Endodermal cell (in vitro differentiated cells): ENCODE data around the gene PRPF19. TPM values are rescaled to one million over a fixed set of nuclear protein-coding genes. Genes with fewer than 3 reads are reported as not detected.
A peak's percentile ranks its signal among the peaks of the same experiment; 100 is the strongest.

Experiments used
- DNase-seq: peaks from one replicate; pipeline ENCODE4 v3.0.0-alpha.2; 2017
- H3K27ac ChIP-seq: 2 replicates; pipeline ENCODE4 v1.5.1; 2013; ENCODE audit warnings: mild to moderate bottlenecking, low read depth, low read length, moderate library complexity
- H3K27me3 ChIP-seq: 2 replicates; pipeline ENCODE4 v1.6.1; 2013; ENCODE audit warnings: mild to moderate bottlenecking, low read length, moderate library complexity; ENCODE audit not compliant: insufficient read depth, control insufficient read depth, poor library complexity, severe bottlenecking
- H3K36me3 ChIP-seq: 2 replicates; pipeline ENCODE4 v1.7.0; 2013; ENCODE audit warnings: mild to moderate bottlenecking, low read length, moderate library complexity; ENCODE audit not compliant: control insufficient read depth, insufficient read depth
- H3K4me1 ChIP-seq: one replicate; pipeline ENCODE4 v1.7.0; 2013; ENCODE audit warnings: low read length; ENCODE audit not compliant: control insufficient read depth, insufficient read depth
- H3K4me3 ChIP-seq: 2 replicates; pipeline ENCODE4 v1.5.1; 2013; ENCODE audit warnings: mild to moderate bottlenecking, low read length, moderate library complexity
- H3K9ac ChIP-seq: 2 replicates; pipeline ENCODE4 v1.6.1; 2013; ENCODE audit warnings: mild to moderate bottlenecking, low read length, moderate library complexity; ENCODE audit not compliant: poor library complexity, severe bottlenecking; ENCODE audit errors: extremely low read depth
- H3K9me3 ChIP-seq: 2 replicates; pipeline ENCODE4 v1.6.1; 2013; ENCODE audit warnings: mild to moderate bottlenecking, low read length, moderate library complexity; ENCODE audit not compliant: control insufficient read depth
- H3K27ac Mint-ChIP-seq: 2 replicates; pipeline ENCODE4 v1.8.0; 2020; ENCODE audit warnings: mixed read lengths
- H3K27me3 Mint-ChIP-seq: 2 replicates; pipeline ENCODE4 v1.8.0; 2021; ENCODE audit warnings: mild to moderate bottlenecking, mixed read lengths; ENCODE audit not compliant: insufficient read depth
- H3K36me3 Mint-ChIP-seq: 2 replicates; pipeline ENCODE4 v1.8.0; 2020; ENCODE audit warnings: low read depth, mixed read lengths
- H3K4me1 Mint-ChIP-seq: 2 replicates; pipeline ENCODE4 v1.8.0; 2020; ENCODE audit warnings: mixed read lengths
- H3K4me3 Mint-ChIP-seq: 2 replicates; pipeline ENCODE4 v1.8.0; 2020; ENCODE audit warnings: mild to moderate bottlenecking, moderate library complexity, mixed read lengths
- H3K9me3 Mint-ChIP-seq: 2 replicates; pipeline ENCODE4 v1.8.0; 2020; ENCODE audit warnings: mild to moderate bottlenecking, mixed read lengths
- WGBS, 2 experiments: methylation state at CpG; one replicate each; pipeline versions ENCODE4 v1.1.5 to v1.1.7; 2013; ENCODE audit warnings: missing lambda C conversion rate in 2 of 2, mixed read lengths in 1 of 2; ENCODE audit not compliant: insufficient coverage in 1 of 2, insufficient read length in 1 of 2; 5-methylcytosine and 5-hydroxymethylcytosine counted together
- total RNA-seq, 2 donors: library from RNA; stranded (reverse); fragmentation: NEBNext Ultra II Directional in 1 of 2; extraction: Animal tissue kit (Norgen Biotek cat#: 25700) in 1 of 2; gene quantifications; 2 replicates in 1 of 2; 3 replicates in 1 of 2; pipeline ENCODE4 v1.2.1, GENCODE V29; 2021
- TF ChIP-seq, protein P1 (sequence below): fragments of 200-600 bp; sonication (generic); conservative IDR thresholded peaks from 2 replicates; pipeline ENCODE4 v1.5.0; 2021; ENCODE audit warnings: antibody characterized with exemption, mild to moderate bottlenecking

PRPF19 gene
- total RNA-seq, 2 donors from 2014 or later = 106 to 109 TPM

GRCh38 chr11:60902625-60903024 is 3.8 kb downstream of the PRPF19 start:
- TF ChIP-seq, protein P1, sequence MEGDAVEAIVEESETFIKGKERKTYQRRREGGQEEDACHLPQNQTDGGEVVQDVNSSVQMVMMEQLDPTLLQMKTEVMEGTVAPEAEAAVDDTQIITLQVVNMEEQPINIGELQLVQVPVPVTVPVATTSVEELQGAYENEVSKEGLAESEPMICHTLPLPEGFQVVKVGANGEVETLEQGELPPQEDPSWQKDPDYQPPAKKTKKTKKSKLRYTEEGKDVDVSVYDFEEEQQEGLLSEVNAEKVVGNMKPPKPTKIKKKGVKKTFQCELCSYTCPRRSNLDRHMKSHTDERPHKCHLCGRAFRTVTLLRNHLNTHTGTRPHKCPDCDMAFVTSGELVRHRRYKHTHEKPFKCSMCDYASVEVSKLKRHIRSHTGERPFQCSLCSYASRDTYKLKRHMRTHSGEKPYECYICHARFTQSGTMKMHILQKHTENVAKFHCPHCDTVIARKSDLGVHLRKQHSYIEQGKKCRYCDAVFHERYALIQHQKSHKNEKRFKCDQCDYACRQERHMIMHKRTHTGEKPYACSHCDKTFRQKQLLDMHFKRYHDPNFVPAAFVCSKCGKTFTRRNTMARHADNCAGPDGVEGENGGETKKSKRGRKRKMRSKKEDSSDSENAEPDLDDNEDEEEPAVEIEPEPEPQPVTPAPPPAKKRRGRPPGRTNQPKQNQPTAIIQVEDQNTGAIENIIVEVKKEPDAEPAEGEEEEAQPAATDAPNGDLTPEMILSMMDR = no peak
- no peak overlapping the region for H3K4me3 ChIP-seq
- peaks cover 41% of the 10 kb centered on the region for H3K36me3 Mint-ChIP-seq
- peaks cover under 1% of the 10 kb centered on the region for H3K27me3 Mint-ChIP-seq
- peaks cover 14% of the 10 kb centered on the region for H3K4me1 Mint-ChIP-seq
- no peak overlapping the region for H3K27ac ChIP-seq
- peaks cover 59% of the 10 kb centered on the region for H3K36me3 ChIP-seq
- no peaks in the 10 kb centered on the region for H3K9me3 ChIP-seq
- no peak overlapping the region for H3K27ac Mint-ChIP-seq
- peak; percentile 26 for DNase-seq
- H3K9me3 Mint-ChIP-seq = no peaks in the 10 kb centered on the region
- 85 to 96% methylated on average over 4 to 11 of the region's 11 CpGs for WGBS, 2 experiments
- H3K4me3 Mint-ChIP-seq = no peak overlapping the region
- H3K27me3 ChIP-seq = no peaks in the 10 kb centered on the region
- H3K9ac ChIP-seq = no peak overlapping the region
- peaks cover 6% of the 10 kb centered on the region for H3K4me1 ChIP-seq

GRCh38 chr11:60900673-60901404 is 5.5 kb downstream of the PRPF19 start:
- no peaks in the 10 kb centered on the region for H3K27me3 ChIP-seq
- Mint-ChIP-seq H3K36me3 (peaks cover 56% of the 10 kb centered on the region), H3K4me3 (no peak overlapping the region), H3K9me3 (no peaks in the 10 kb centered on the region), H3K27me3 (no peaks in the 10 kb centered on the region), H3K27ac (no peak overlapping the region), H3K4me1 (peaks cover 9% of the 10 kb centered on the region)
- H3K9ac ChIP-seq = no peak overlapping the region
- no peak overlapping the region for H3K27ac ChIP-seq
- DNase-seq = peak; percentile 35
- WGBS, 2 experiments = 90 to 100% methylated on average over 4 to 13 of the region's 13 CpGs
- H3K4me1 ChIP-seq = peaks cover 6% of the 10 kb centered on the region
- H3K9me3 ChIP-seq = no peaks in the 10 kb centered on the region
- H3K36me3 ChIP-seq = peaks cover 76% of the 10 kb centered on the region
- no peak overlapping the region for H3K4me3 ChIP-seq
- TF ChIP-seq, protein P1 = no peak

DNA sequence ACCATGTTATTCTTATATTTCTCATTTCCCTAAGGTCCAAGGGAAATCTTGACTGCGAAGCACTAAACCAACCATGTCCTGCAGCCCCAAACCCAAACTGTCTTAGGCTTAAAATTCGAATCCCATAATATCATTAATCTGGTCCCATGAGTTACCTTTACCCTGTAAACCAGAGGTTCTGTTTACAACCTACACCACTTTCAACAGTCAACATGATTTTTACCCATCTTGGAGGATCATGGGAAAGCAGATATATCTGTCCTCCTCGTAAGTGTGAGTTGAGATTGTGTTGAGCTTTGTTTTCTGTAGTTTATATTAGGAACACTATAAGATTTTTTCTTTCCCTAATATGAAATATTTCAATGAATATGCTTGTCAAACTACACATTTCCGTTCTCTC is 6.4 kb downstream of the PRPF19 start:
- TF ChIP-seq, protein P1 = no peak
- Mint-ChIP-seq H3K4me1 (peaks cover 3% of the 10 kb centered on the region), H3K27me3 (no peaks in the 10 kb centered on the region), H3K36me3 (peaks cover 64% of the 10 kb centered on the region), H3K4me3 (no peak overlapping the region), H3K27ac (no peak overlapping the region), H3K9me3 (no peaks in the 10 kb centered on the region)
- Histone ChIP-seq H3K27me3 (no peaks in the 10 kb centered on the region), H3K36me3 (peaks cover 84% of the 10 kb centered on the region), H3K9ac (no peak overlapping the region), H3K27ac (no peak overlapping the region), H3K4me3 (no peak overlapping the region), H3K9me3 (no peaks in the 10 kb centered on the region), H3K4me1 (no peaks in the 10 kb centered on the region)
- DNase-seq = no peak
- WGBS, 2 experiments = 75 to 76% methylated on average over 2 to 3 of the region's 4 CpGs
